ENCODE measurements around the gene INTS7.

DNA sequence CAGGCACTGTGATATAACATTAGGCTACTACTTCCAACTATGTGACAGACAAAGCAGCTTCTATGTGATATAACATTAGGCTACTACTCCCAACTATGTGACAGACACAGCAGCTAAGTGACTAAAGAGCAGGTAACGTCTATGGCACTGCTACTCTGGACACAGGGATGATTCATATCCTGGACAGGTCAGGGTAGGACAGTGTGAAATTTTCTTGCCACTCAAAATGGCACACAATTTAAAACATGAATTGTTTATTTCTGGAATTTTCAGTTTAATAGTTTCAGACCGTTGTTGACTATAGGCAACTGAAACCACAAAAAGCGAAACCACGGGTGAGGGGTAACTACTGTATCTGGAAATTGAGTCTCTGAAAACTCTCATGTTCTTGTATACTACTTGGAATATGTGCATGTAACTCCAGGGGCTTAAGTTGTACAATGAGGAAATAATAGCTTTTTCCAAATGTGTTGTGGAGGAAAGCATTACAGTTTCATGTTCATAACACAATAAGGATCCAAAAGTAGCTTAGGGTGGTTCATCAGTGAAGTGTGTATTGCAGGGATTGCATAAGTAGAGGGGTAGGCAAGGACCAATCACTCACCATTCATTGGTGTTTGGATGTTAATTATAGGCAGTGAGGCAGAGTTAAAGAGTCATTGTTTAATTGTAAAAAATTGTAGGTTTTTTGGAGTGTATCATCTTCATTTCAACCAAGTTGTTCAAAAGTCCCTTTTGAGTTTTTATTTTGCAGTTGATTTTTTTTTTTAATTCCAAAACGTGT is 5.5 kb upstream of the INTS7 start:
- TF ChIP-seq, protein P1, sequence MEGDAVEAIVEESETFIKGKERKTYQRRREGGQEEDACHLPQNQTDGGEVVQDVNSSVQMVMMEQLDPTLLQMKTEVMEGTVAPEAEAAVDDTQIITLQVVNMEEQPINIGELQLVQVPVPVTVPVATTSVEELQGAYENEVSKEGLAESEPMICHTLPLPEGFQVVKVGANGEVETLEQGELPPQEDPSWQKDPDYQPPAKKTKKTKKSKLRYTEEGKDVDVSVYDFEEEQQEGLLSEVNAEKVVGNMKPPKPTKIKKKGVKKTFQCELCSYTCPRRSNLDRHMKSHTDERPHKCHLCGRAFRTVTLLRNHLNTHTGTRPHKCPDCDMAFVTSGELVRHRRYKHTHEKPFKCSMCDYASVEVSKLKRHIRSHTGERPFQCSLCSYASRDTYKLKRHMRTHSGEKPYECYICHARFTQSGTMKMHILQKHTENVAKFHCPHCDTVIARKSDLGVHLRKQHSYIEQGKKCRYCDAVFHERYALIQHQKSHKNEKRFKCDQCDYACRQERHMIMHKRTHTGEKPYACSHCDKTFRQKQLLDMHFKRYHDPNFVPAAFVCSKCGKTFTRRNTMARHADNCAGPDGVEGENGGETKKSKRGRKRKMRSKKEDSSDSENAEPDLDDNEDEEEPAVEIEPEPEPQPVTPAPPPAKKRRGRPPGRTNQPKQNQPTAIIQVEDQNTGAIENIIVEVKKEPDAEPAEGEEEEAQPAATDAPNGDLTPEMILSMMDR (IDR thresholded peaks at IDR 0.05 in 8 of 11, conservative IDR thresholded peaks at IDR 0.05 in 3 of 11), result no peak
- TF ChIP-seq POLR2A (IDR thresholded peaks at IDR 0.05), result no peak
